Stimulated activated CD4-positive, alpha-beta T cell treated with anti-CD3 and anti-CD28 coated beads, Interleukin-12 subunit alpha, Interleukin-12 subunit beta, amount 100 ng/mL, for 4 hours (primary cell): ENCODE data around the gene PTGR3.
A peak's percentile ranks its signal among the peaks of the same experiment; 100 is the strongest.

Experiments
- DNase-seq: peaks from one replicate; pipeline ENCODE4 v3.0.0-alpha.2; 2020

PTGR3 gene

GRCh38 chr18:75209129-75209950, at the start of gene PTGR3:
TSS of gene PTGR3 (minus strand) at chr18:75209139. CDS start at chr18:75209058, 81 bp downstream.
- DNase-seq, result peak; percentile 71

- no peak for DNase-seq
Observed at GRCh38 chr18:75257605-75258004, 48.7 kb upstream of the PTGR3 start.

- DNase-seq, result no peak
Observed at GRCh38 chr18:75256376-75256775, 47.4 kb upstream of the PTGR3 start.

- no peak for DNase-seq
Observed at GRCh38 chr18:75255094-75255493, 46.2 kb upstream of the PTGR3 start.

- no peak for DNase-seq
Observed at GRCh38 chr18:75253784-75254183, 44.8 kb upstream of the PTGR3 start.

GRCh38 chr18:75253043-75253442, 44.1 kb upstream of the PTGR3 start:
- DNase-seq, result no peak

- no peak for DNase-seq
Observed at GRCh38 chr18:75252136-75252535, 43.2 kb upstream of the PTGR3 start.

GRCh38 chr18:75251466-75251865, 42.5 kb upstream of the PTGR3 start:
- DNase-seq, result no peak

- DNase-seq, result no peak
Observed at GRCh38 chr18:75250471-75250821, 41.5 kb upstream of the PTGR3 start.

GRCh38 chr18:75249672-75250470, 40.9 kb upstream of the PTGR3 start:
- no peak for DNase-seq

- no peak for DNase-seq
Observed at GRCh38 chr18:75249175-75249518, 40.2 kb upstream of the PTGR3 start.

- no peak for DNase-seq
Observed at GRCh38 chr18:75248426-75249174, 39.7 kb upstream of the PTGR3 start.

- DNase-seq, result no peak
Observed at GRCh38 chr18:75247611-75248421, 38.9 kb upstream of the PTGR3 start.

- no peak for DNase-seq
Observed at GRCh38 chr18:75246721-75247610, 38.0 kb upstream of the PTGR3 start.

- DNase-seq, result no peak
Observed at GRCh38 chr18:75244351-75245313, 35.7 kb upstream of the PTGR3 start.

- DNase-seq, result no peak
Observed at GRCh38 chr18:75241705-75242104, 32.8 kb upstream of the PTGR3 start.

GRCh38 chr18:75240433-75240832, 31.5 kb upstream of the PTGR3 start:
- DNase-seq, result no peak

- DNase-seq, result no peak
Observed at GRCh38 chr18:75238786-75239185, 29.8 kb upstream of the PTGR3 start.

- no peak for DNase-seq
Observed at GRCh38 chr18:75238100-75238499, 29.2 kb upstream of the PTGR3 start.

GRCh38 chr18:75235896-75236295, 27.0 kb upstream of the PTGR3 start:
- no peak for DNase-seq
